Adrenal gland (tissue), 5 donors: Measurements from ENCODE around the gene GABRR3.

Experiments used
- POLR2A ChIP-seq, 2 donors: fragments of 450-650 bp; IDR thresholded peaks; one replicate each; pipeline ENCODE4 v1.6.1; 2017; ENCODE audit warnings: antibody characterized with exemption in 2 of 2, mild to moderate bottlenecking in 2 of 2, moderate library complexity in 1 of 2
- TF ChIP-seq, protein P1 (sequence below), 6 experiments: fragments of 450-650 bp in 4 of 6; fragments of 200-600 bp in 2 of 6; sonication (generic) in 1 of 6; IDR thresholded peaks; 1 replicate in 5 of 6; 2 replicates in 1 of 6; pipeline versions ENCODE4 v1.5.1 to v1.8.0; 2016 to 2021; ENCODE audit warnings: antibody characterized with exemption in 6 of 6, mild to moderate bottlenecking in 2 of 6, moderate library complexity in 1 of 6
- donor health status: DM: no; HTN: no; CAD: no.

DNA sequence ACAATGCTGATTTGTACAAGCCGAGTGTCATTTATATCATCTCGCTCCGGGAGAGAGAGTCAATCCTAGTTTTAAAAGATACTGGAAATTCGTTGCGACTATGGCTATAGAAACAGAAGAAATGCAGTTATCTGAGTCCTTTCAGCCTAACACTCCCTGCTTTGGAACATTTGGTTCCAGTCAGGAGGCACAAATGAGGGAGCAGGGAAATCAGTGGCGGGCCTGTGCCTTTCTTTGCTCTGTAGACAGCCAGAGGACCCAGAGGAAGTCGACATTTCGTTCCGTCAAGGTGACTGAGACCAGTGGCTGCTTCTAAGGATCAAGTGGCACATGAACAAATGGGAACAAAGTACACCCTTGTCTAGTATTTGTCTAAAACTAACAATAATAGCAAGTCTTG is 62.1 kb downstream of the GABRR3 start:
- TF ChIP-seq, protein P1, sequence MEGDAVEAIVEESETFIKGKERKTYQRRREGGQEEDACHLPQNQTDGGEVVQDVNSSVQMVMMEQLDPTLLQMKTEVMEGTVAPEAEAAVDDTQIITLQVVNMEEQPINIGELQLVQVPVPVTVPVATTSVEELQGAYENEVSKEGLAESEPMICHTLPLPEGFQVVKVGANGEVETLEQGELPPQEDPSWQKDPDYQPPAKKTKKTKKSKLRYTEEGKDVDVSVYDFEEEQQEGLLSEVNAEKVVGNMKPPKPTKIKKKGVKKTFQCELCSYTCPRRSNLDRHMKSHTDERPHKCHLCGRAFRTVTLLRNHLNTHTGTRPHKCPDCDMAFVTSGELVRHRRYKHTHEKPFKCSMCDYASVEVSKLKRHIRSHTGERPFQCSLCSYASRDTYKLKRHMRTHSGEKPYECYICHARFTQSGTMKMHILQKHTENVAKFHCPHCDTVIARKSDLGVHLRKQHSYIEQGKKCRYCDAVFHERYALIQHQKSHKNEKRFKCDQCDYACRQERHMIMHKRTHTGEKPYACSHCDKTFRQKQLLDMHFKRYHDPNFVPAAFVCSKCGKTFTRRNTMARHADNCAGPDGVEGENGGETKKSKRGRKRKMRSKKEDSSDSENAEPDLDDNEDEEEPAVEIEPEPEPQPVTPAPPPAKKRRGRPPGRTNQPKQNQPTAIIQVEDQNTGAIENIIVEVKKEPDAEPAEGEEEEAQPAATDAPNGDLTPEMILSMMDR (IDR thresholded peaks at IDR 0.05): no peak
- no peak for TF ChIP-seq POLR2A (IDR thresholded peaks at IDR 0.05)
